HG02623 (cell line): ENCODE data around the gene SLIT1.
A peak's percentile ranks its signal among the peaks of the same experiment; 100 is the strongest.

Experiments used
- ATAC-seq: cut with Tn5 transposase; IDR thresholded peaks from one replicate; pipeline ENCODE4 v1.9.1; 2021; ENCODE audit warnings: moderate library complexity; ENCODE audit not compliant: unreplicated experiment

Gene SLIT1

GRCh38 chr10:97007417-97007816 is 178.3 kb downstream of the SLIT1 start:
- no peak for ATAC-seq

DNA sequence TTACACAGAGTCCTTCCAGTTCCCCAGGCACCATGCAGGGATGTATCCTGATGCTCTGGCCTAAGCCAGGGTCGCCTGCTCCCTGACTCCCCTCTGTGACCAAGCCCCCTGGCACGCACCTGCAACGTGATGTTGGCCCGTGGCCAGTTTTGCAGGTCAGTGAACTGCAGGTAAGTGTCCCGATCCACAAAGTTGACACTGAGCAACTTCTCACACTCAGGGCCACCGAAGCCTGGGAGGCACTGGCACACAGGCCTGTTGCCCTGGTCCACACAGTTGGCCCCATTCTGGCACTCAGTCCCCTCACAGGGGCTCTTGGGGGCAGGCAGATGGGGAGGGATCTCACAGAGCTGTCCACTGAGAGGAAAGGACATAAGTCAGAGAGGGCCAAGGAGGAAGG is 179.4 kb downstream of the SLIT1 start:
- ATAC-seq = no peak

GRCh38 chr10:97005349-97005748 is 180.4 kb downstream of the SLIT1 start:
- ATAC-seq = no peak

GRCh38 chr10:97004591-97004990 is 181.2 kb downstream of the SLIT1 start:
- no peak for ATAC-seq

DNA sequence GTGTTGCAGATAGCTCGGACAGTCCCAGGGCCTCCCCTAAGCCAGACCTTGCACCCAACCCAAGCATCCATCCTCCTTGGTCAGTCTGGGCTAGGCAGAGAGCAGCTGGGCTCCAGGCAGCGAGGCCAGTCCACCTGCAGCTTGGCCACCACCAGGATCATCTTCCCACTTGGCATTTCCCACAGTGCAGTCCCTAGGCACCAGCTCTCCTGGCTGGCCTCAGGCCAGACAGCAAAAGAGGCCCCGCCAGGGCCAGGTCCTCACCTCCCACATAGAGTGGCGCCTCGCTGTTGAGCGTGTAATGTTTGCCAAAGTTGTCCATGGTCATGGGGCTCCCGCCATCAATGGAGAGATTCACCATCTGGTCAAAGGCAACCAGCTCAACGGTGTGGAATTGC is 182.0 kb downstream of the SLIT1 start:
- no peak for ATAC-seq

- no peak for ATAC-seq
Measured at GRCh38 chr10:97003151-97003803, 182.5 kb downstream of the SLIT1 start.

DNA sequence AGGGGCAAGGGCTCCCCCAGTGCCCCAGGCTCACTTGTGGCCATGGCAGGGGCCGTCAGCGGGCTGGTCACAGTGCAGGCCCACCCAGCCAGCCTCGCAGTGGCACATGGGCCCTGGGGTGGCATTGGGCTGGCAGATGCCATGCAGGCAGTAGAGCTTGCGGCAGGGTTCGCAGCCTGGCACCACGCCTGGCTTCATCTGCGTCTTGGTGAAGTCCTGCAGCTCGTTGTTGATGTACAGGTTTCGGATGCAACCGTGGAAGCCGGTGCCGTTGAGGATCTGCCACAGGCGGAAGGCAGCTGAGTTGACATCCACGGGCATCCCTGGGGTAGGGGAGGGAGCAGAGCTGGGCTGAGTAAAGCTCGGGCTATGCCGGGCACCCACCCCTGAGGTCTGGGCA is 183.1 kb downstream of the SLIT1 start:
- ATAC-seq = no peak

- no peak for ATAC-seq
Measured at GRCh38 chr10:97001183-97001991, 184.4 kb downstream of the SLIT1 start.

GRCh38 chr10:97000487-97001182 is 185.1 kb downstream of the SLIT1 start:
- no peak for ATAC-seq

DNA sequence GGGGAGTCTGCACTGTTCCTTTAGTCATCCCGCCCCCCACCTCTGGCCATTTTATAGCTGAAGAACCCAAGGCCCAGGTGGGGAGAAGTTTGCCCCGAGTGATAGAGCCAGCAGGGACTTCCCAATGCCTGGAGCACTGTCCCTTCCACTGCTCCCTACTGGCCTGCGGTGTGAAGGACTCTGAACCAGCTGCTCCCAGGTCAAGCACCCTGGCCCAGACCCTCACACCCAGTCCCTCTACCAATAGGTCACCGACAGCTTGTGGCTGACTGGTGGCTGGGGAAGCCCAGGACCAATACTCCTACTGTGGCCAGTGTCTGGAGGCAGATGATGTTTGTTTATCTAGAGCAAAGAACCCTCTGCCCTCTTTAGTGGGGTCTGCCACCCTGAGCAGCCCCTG is 185.8 kb downstream of the SLIT1 start:
- no peak for ATAC-seq

DNA sequence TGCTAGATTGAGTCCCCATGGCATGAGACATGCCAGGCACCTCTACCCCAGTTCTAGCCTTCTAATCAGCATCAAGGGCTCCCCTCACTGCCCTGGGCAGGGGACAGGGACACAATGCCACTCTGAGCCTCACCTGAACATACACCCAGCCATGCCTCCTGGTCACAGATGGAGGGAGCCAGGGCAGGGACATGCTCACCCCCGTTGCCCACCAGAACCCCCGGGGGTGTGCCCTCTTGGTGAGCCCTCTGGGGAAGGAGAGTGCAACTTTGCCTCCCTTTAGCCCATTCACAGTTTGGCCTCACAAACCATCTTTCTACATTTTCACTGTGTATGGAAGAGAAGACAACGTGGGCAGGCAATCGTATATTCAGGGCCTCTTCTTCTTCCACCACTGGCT is 186.4 kb downstream of the SLIT1 start:
- no peak for ATAC-seq

- no peak for ATAC-seq
Measured at GRCh38 chr10:96998329-96998888, 187.3 kb downstream of the SLIT1 start.

- no peak for ATAC-seq
Measured at GRCh38 chr10:96996275-96996965, 189.3 kb downstream of the SLIT1 start.

DNA sequence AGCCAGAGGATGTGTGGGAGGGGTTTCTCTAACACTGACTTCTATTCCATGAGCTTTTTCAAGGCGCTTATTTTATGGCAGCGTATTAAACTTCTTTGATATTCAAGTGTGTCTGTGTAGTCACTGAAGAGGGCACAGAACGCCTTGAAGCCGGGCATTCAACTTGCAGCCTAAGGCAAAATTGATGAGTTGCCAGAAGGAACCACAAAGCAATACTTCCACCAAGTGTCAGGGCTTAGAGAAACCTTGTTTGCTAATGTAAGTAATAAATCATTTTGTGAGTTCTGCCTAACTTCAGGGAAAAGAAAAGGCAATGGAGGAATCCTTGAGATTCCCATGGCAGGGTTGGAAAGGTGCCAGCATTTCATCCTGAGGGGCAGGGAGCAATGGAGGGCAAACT is 189.9 kb downstream of the SLIT1 start:
- no peak for ATAC-seq

- ATAC-seq = peak; percentile 54
Measured at GRCh38 chr10:96992721-96993120, 193.0 kb downstream of the SLIT1 start.

GRCh38 chr10:96991313-96991841 is 194.4 kb downstream of the SLIT1 start:
- ATAC-seq = no peak

DNA sequence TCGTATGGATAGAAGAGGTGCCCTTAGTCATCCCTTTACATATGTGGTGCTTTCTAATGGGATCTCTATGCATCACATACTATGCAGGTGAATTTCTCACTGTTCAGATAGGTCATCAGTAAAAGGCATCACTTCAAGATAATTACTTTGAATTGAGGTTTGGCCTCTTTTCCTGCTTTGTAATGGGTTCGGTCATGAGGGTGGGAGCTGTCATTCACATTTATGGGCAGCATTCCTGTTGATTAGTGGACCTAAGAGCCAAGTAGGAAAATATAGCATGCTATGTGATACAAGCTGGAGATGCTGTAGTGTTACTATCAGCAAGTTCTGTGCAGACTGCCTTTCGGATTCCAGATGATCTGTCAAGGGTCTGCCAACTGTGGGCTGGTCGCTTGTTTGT is 197.3 kb downstream of the SLIT1 start:
- ATAC-seq = no peak

- ATAC-seq = no peak
Measured at GRCh38 chr10:96987842-96988175, 197.9 kb downstream of the SLIT1 start.

GRCh38 chr10:96987141-96987841 is 198.5 kb downstream of the SLIT1 start:
- no peak for ATAC-seq

- ATAC-seq = no peak
Measured at GRCh38 chr10:96986200-96986856, 199.4 kb downstream of the SLIT1 start.
